ENCODE results near the gene DOCK4. TPM values are rescaled to one million over a fixed set of nuclear protein-coding genes. Genes with fewer than 3 reads are reported as not detected.

The DOCK4 gene
- total RNA-seq, 1 experiment from 2014 or later = 4.9 TPM

GRCh38 chr7:112214883-112215282 is 8.7 kb upstream of the DOCK4 start:
- no peak overlapping the region for H4K91ac ChIP-seq (ENCODE audit: insufficient read length, low read depth, low read length)
- H3K9ac ChIP-seq (ENCODE audit: extremely low read depth, insufficient read length, low read length) = no peak overlapping the region
- H3K18ac ChIP-seq (ENCODE audit: insufficient read length, low read depth, low read length) = no peak overlapping the region
- H3K9me3 Mint-ChIP-seq = no peaks in the 10 kb centered on the region
- H2AK5ac ChIP-seq (ENCODE audit: insufficient read length, low read length) = no peak overlapping the region
- H3K79me1 ChIP-seq (ENCODE audit: insufficient read depth, low read depth, low read length, poor library complexity, severe bottlenecking) = peaks cover 13% of the 10 kb centered on the region
- no peak overlapping the region for H3K4me2 ChIP-seq (ENCODE audit: insufficient read depth, insufficient read length, low read length)
- H3K4me1 Mint-ChIP-seq = peaks cover 26% of the 10 kb centered on the region in 2 experiments
- no peaks in the 10 kb centered on the region for H3K27me3 ChIP-seq (ENCODE audit: insufficient read depth, low read length)
- no peaks in the 10 kb centered on the region for H3K9me3 ChIP-seq (ENCODE audit: control insufficient read depth, low read depth, low read length)
- no peak overlapping the region for H2BK12ac ChIP-seq (ENCODE audit: insufficient read length, low read depth, low read length)
- no peak overlapping the region for H2BK20ac ChIP-seq (ENCODE audit: low read depth, low read length, poor library complexity, severe bottlenecking)
- H3K23ac ChIP-seq (ENCODE audit: insufficient read length, low read depth, low read length) = no peak overlapping the region
- DNase-seq = no peak
- H4K20me1 ChIP-seq (ENCODE audit: control insufficient read depth, insufficient read depth, insufficient read length) = no peaks in the 10 kb centered on the region
- H3K14ac ChIP-seq (ENCODE audit: insufficient read depth, low read length) = no peak overlapping the region
- H2BK15ac ChIP-seq (ENCODE audit: low read depth, low read length) = no peak overlapping the region
- H3K4me3 Mint-ChIP-seq = no peak overlapping the region
- H3K27ac ChIP-seq (ENCODE audit: insufficient read length, low read depth, low read length) = no peak overlapping the region
- no peak overlapping the region for H4K8ac ChIP-seq (replicated peaks; ENCODE audit: insufficient read length, low read depth, low read length)
- peaks cover 7% of the 10 kb centered on the region; the same call in 1 of the 2 replicates for H3K4me1 ChIP-seq (ENCODE audit: insufficient read depth, low read length)
- TF ChIP-seq CTCF (conservative IDR thresholded peaks at IDR 0.05) = no peak
- no peak overlapping the region for H3T11ph ChIP-seq (ENCODE audit: low read length)
- no peak overlapping the region for H4K5ac ChIP-seq (ENCODE audit: insufficient read length, low read depth, low read length)
- no peak overlapping the region for H2BK120ac ChIP-seq (ENCODE audit: low read depth, low read length, poor library complexity, severe bottlenecking)
- no CpG with 5 or more reads among the region's 2 CpGs for WGBS (ENCODE audit: extremely low coverage, insufficient read length, low lambda C conversion rate)
- no peak overlapping the region for H3K56ac ChIP-seq (ENCODE audit: insufficient read length, low read depth, low read length)
- no peaks in the 10 kb centered on the region; a peak in 2 of 7 replicates for H3K36me3 Mint-ChIP-seq (ENCODE audit: insufficient read depth in 1 of 3, low read depth in 3 of 3)
- H3K27me3 Mint-ChIP-seq (ENCODE audit: low read depth) = no peaks in the 10 kb centered on the region
- peaks cover 12% of the 10 kb centered on the region; the same call in 1 of the 2 replicates for H3K79me2 ChIP-seq (ENCODE audit: insufficient read depth, low read length)
- H3K27ac Mint-ChIP-seq = no peak overlapping the region
- H2BK5ac ChIP-seq (ENCODE audit: insufficient read length, low read length) = no peak overlapping the region
- no peak overlapping the region for H3K4ac ChIP-seq (ENCODE audit: low read depth, low read length)
- no peaks in the 10 kb centered on the region for H3K23me2 ChIP-seq (ENCODE audit: insufficient read length, low read depth, low read length, poor library complexity, severe bottlenecking)
- H2AFZ ChIP-seq (ENCODE audit: low read length) = no peak overlapping the region
